SK-N-SH treated with all-trans-retinoic acid at 6 μM for 48 hours (cell line): Measurements from ENCODE around the gene L1TD1.
"Not testable (repeated sequence)": the region's sequence is repeated elsewhere in the genome, so short reads cannot be mapped to it uniquely, and the experiment has no call there.

Source experiments
- ATAC-seq: fragments of 200-7000 bp; cut with Tn5 transposase; 3 replicates; pipeline ENCODE4 v1.9.1; 2020; ENCODE audit warnings: mild to moderate bottlenecking, moderate library complexity
- BACH2 ChIP-seq: fragments of 250-450 bp; sonication (Bioruptor Pico); IDR thresholded peaks from 2 replicates; pipeline ENCODE4 v1.9.0; 2021; ENCODE audit warnings: mild to moderate bottlenecking, borderline replicate concordance
- CSDC2 ChIP-seq: fragments of 250-450 bp; sonication (Bioruptor Pico); IDR thresholded peaks from 2 replicates; pipeline ENCODE4 v1.5.0; 2020; ENCODE audit warnings: mild to moderate bottlenecking, moderate library complexity
- ESRRG ChIP-seq: fragments of 250-450 bp; sonication (Bioruptor Pico); IDR thresholded peaks from 2 replicates; pipeline ENCODE4 v1.6.1; 2021; ENCODE audit warnings: mild to moderate bottlenecking
- ISL1 ChIP-seq: fragments of 250-450 bp; sonication (Bioruptor Pico); IDR thresholded peaks from 2 replicates; pipeline ENCODE4 v2.1.2; 2022; ENCODE audit warnings: mild to moderate bottlenecking, moderate library complexity
- OSR1 ChIP-seq: fragments of 250-450 bp; sonication (Bioruptor Pico); IDR thresholded peaks from 2 replicates; pipeline ENCODE4 v1.8.0; 2022; ENCODE audit warnings: moderate library complexity, mild to moderate bottlenecking, inconsistent platforms
- POU6F1 ChIP-seq: fragments of 250-450 bp; sonication (Bioruptor Pico); IDR thresholded peaks from 2 replicates; pipeline ENCODE4 v1.8.0; 2021; ENCODE audit warnings: low read depth, mild to moderate bottlenecking, moderate library complexity, borderline replicate concordance
- PPARA ChIP-seq: fragments of 250-450 bp; sonication (Bioruptor Pico); IDR thresholded peaks from 2 replicates; pipeline ENCODE4 v1.5.0; 2020; ENCODE audit warnings: mild to moderate bottlenecking, borderline replicate concordance
- RARB ChIP-seq: fragments of 250-450 bp; sonication (Bioruptor Pico); IDR thresholded peaks from 2 replicates; pipeline ENCODE4 v1.8.0; 2021; ENCODE audit warnings: mild to moderate bottlenecking, moderate library complexity
- SNAI2 ChIP-seq: fragments of 250-450 bp; sonication (Bioruptor Pico); IDR thresholded peaks from 2 replicates; pipeline ENCODE4 v1.5.0; 2020; ENCODE audit warnings: mild to moderate bottlenecking, moderate library complexity
- TOX ChIP-seq: fragments of 250-450 bp; sonication (Bioruptor Pico); IDR thresholded peaks from 2 replicates; pipeline ENCODE4 v1.8.0; 2021; ENCODE audit warnings: mild to moderate bottlenecking, moderate library complexity, borderline replicate concordance
- TSHZ2 ChIP-seq: fragments of 250-450 bp; sonication (Bioruptor Pico); IDR thresholded peaks from 2 replicates; pipeline ENCODE4 v1.5.0; 2020; ENCODE audit warnings: mild to moderate bottlenecking, moderate library complexity
- ZC3H10 ChIP-seq: fragments of 250-450 bp; sonication (Bioruptor Pico); IDR thresholded peaks from 2 replicates; pipeline ENCODE4 v1.5.1; 2021; ENCODE audit warnings: mild to moderate bottlenecking, moderate library complexity
- ZNF565 ChIP-seq: fragments of 450-650 bp; formaldehyde crosslinking; conservative IDR thresholded peaks from 2 replicates; pipeline ENCODE4 v1.5.0; 2020; ENCODE audit warnings: low read depth, mild to moderate bottlenecking, moderate library complexity
- ZNF8 ChIP-seq: fragments of 450-650 bp; formaldehyde crosslinking; IDR thresholded peaks from 2 replicates; pipeline ENCODE4 v1.5.0; 2020; ENCODE audit warnings: mild to moderate bottlenecking, moderate library complexity
- TF ChIP-seq, protein P1 (sequence below): fragments of 250-450 bp; sonication (Bioruptor Pico); IDR thresholded peaks from 2 replicates; pipeline ENCODE4 v1.5.1; 2020; ENCODE audit warnings: low read depth, mild to moderate bottlenecking, moderate library complexity
- TF ChIP-seq, protein P2 (sequence below): fragments of 250-450 bp; sonication (Bioruptor Pico); IDR thresholded peaks from 2 replicates; pipeline ENCODE4 v1.5.1; 2021; ENCODE audit warnings: mild to moderate bottlenecking, moderate library complexity

Gene L1TD1

DNA sequence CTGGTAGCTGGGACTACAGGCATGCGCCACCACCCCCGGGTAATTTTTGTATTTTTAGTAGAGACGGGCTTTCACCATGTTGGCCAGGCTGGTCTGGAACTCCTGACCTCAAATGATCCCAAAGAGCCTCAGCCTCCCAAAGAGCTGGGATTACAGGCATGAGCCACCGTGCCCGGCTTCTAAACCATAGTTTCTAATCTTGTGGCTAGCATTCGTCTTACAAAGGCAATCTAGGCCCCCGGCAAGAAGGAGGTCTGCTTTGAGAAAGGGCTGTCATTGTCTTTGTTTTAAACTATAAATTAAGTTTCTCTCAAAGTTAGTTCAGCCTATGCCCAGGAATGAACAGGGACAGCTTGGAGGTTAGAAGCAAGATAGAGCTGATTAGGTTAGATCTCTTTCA, 10.3 kb upstream of the L1TD1 start:
- TF ChIP-seq CSDC2 (CRISPR knock-in tag) (no peak), PPARA (CRISPR knock-in tag) (no peak)
- TF ChIP-seq, all 23 proteins: peak for 0
- no peak for ATAC-seq

- ATAC-seq = not testable (repeated sequence)
Measured at GRCh38 chr1:62185233-62185632, 9.4 kb upstream of the L1TD1 start.

DNA sequence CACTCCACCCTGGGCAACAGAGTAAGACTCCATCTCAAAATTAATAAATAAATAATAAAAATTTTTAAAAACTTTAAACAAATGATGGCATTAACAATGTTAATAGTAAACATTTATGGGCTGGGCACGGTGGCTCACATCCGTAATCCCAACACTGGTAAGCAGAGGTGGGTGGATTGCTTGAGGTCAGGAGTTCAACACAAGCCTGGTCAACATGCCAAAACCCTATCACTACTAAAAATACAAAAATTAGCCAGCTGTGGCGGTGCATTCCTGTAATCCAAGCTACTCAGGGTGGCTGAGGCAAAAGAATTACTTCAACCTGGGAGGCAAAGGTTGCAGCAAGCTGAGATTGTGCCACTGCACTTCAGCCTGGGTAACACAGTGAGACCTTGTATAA, 9.0 kb upstream of the L1TD1 start:
- ATAC-seq = no peak
- TF ChIP-seq ISL1 (CRISPR knock-in tag) (no peak), BACH2 (CRISPR knock-in tag) (no peak), OSR1 (no peak), ZNF565 (no peak), POU6F1 (CRISPR knock-in tag) (no peak), RARB (CRISPR knock-in tag) (no peak), TSHZ2 (no peak), SNAI2 (CRISPR knock-in tag) (no peak), PPARA (CRISPR knock-in tag) (no peak), ZNF8 (CRISPR knock-in tag) (no peak), TOX (CRISPR knock-in tag) (no peak), ESRRG (CRISPR knock-in tag) (no peak)
- TF ChIP-seq, protein P1, sequence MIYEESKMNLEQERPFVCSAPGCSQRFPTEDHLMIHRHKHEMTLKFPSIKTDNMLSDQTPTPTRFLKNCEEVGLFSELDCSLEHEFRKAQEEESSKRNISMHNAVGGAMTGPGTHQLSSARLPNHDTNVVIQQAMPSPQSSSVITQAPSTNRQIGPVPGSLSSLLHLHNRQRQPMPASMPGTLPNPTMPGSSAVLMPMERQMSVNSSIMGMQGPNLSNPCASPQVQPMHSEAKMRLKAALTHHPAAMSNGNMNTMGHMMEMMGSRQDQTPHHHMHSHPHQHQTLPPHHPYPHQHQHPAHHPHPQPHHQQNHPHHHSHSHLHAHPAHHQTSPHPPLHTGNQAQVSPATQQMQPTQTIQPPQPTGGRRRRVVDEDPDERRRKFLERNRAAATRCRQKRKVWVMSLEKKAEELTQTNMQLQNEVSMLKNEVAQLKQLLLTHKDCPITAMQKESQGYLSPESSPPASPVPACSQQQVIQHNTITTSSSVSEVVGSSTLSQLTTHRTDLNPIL (CRISPR knock-in tag) = no peak
- TF ChIP-seq, protein P2, sequence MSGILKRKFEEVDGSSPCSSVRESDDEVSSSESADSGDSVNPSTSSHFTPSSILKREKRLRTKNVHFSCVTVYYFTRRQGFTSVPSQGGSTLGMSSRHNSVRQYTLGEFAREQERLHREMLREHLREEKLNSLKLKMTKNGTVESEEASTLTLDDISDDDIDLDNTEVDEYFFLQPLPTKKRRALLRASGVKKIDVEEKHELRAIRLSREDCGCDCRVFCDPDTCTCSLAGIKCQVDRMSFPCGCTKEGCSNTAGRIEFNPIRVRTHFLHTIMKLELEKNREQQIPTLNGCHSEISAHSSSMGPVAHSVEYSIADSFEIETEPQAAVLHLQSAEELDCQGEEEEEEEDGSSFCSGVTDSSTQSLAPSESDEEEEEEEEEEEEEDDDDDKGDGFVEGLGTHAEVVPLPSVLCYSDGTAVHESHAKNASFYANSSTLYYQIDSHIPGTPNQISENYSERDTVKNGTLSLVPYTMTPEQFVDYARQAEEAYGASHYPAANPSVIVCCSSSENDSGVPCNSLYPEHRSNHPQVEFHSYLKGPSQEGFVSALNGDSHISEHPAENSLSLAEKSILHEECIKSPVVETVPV (CRISPR knock-in tag) = no peak

- no peak for ATAC-seq
- TF ChIP-seq, protein P2 (CRISPR knock-in tag) = no peak
- TF ChIP-seq TSHZ2 (no peak), OSR1 (no peak), POU6F1 (CRISPR knock-in tag) (no peak), ZC3H10 (CRISPR knock-in tag) (no peak), ZNF565 (no peak), BACH2 (CRISPR knock-in tag) (no peak)
Measured at GRCh38 chr1:62187548-62187947, 7.1 kb upstream of the L1TD1 start.
